ENCODE data around the gene SKI. TPM values are rescaled to one million over a fixed set of nuclear protein-coding genes. Genes with fewer than 3 reads are reported as not detected.

The SKI gene
- total RNA-seq, 1 donor from 2014 or later: 18.7 TPM

DNA sequence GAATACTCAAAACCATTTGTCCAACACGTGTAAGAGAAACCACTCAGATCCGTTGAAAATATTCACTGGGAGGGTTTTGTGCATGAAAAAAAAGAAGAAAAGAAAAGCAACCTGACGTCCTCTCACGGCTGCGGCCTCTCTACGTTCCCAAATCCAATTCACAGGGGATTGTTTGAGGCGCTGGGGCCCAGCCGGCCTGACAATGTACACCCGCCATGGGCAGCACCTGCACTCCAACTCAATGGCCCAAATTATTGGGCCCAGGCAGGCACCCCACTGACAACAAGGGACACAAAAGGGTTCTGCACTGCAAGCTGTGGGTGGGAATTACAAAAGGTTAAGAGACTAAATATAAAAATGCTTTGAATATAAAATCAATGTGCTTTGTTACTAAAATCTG, 121.7 kb downstream of the SKI start:
- no peak for DNase-seq (ENCODE audit: low read depth, low spot score)

DNA sequence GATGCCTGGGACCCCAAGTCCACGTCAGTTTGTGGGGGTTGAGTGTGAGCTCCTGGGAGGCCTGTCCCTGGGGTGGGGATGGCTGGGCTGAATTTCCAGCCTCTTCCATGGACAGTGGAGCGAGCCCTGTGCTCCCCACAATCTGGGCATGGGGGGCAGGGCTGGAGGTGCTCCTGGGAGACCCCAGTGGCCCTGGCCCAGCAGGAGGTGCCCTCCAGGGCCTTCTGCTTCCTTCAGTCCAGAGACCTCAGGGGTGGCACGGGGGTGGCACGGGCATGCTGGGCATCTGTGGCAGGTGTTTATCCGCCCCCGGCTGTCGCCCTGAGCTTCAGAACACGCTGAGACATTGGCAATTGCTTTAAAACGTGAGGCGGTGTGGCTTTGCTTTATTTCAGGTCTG, 122.4 kb downstream of the SKI start:
- DNase-seq (ENCODE audit: low read depth, low spot score): no peak

GRCh38 chr1:2350911-2351655, 123.0 kb downstream of the SKI start:
- no peak for DNase-seq (ENCODE audit: low read depth, low spot score)

DNA sequence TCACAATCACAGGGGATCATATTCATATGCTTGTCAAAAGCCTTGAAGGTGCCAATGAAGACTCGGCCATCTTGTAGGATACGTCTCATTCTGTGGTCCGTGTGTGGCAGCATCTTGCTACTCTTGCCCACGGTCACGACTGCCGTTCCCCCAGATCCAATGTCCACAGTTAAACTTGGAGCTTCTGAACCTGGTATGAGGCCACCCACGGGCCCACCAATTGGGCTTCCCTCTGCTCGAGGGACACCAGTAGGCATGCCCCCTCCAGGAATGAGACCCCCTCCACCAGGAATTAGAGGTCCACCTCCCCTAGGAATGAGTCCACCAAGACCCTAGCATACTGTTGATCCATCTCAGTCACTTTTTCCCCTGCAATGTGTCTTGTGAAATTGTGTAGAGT, 123.6 kb downstream of the SKI start:
- DNase-seq (ENCODE audit: low read depth, low spot score): no peak

GRCh38 chr1:2352341-2352896, 124.3 kb downstream of the SKI start:
- no peak for DNase-seq (ENCODE audit: low read depth, low spot score)

DNA sequence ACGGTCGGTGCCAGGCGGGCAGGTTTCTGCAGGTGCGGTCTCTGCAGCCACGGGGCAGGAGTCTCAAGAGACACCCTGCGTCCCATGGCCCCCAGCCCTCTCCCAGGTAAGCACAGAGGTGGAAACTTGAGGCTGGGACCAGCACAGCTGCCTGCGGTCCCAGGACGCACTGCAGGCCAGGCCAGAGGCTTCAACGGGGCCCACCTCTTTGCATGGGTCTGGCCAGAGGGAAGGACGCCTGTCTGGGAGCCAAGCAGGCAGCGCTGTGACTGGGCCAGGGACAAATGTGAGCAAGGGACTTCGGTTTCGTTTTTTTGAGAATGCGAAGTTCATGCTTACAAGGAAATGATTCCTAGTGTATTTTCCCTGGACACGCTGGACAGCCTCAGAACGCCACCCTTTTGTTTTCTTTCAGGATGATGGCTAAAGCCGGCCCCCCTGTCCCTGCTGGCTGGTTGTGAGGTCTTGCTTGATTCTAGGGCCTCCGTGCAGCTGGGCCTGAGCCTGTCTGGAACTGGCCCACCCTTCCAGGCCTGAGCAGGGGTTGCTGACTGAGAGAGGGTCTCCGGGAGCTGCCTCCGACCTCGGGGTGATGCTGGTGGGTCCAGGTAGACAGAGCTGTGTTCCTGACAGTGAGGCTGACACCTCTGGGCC, 124.9 kb downstream of the SKI start:
- DNase-seq (ENCODE audit: low read depth, low spot score): no peak

DNA sequence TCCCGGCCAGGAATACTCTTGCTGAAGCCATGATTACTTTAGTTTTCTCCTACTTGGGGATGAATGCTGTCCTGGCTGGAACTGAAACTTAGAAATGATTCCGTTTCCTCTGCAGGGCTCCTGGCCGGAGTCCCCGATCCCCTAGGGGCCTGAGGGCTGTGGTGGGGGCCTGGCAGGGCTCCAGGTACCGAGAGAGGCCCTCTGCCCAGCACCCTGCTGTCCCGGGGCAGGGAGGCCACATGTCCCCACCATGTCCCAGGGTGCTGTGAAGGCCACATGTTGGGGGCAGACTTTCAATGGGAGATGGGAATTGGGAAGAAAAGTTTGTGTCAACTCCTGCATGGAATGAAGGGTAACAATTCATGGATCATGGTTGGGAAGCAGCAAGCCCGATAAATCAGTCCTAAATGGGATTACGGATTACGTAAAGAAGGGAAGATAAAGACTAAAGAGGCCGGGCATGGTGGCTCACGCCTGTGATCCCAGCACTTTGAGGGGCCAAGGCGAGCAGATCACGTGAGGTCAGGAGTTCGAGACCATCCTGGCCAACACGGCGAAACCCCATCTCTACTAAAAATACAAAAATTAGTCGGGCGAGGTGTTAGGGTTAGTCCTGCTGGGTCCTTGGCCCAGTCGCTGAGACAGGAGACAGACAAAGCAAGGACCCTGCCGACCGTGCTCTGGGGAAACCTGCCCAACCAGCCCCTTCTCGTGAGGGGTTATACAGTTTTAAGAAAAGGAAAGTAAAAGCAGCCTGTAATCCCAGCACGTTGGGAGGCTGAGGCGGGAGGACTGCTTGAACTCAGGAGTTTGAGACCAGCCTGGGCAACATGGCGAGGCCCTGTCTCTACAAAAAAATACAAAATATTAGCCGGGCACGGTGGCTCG, 125.7 kb downstream of the SKI start:
- DNase-seq (ENCODE audit: low read depth, low spot score): no peak

- DNase-seq (ENCODE audit: low read depth, low spot score): no peak
These were observed 126.6 kb downstream of the SKI start for GRCh38 chr1:2354511-2355372.

DNA sequence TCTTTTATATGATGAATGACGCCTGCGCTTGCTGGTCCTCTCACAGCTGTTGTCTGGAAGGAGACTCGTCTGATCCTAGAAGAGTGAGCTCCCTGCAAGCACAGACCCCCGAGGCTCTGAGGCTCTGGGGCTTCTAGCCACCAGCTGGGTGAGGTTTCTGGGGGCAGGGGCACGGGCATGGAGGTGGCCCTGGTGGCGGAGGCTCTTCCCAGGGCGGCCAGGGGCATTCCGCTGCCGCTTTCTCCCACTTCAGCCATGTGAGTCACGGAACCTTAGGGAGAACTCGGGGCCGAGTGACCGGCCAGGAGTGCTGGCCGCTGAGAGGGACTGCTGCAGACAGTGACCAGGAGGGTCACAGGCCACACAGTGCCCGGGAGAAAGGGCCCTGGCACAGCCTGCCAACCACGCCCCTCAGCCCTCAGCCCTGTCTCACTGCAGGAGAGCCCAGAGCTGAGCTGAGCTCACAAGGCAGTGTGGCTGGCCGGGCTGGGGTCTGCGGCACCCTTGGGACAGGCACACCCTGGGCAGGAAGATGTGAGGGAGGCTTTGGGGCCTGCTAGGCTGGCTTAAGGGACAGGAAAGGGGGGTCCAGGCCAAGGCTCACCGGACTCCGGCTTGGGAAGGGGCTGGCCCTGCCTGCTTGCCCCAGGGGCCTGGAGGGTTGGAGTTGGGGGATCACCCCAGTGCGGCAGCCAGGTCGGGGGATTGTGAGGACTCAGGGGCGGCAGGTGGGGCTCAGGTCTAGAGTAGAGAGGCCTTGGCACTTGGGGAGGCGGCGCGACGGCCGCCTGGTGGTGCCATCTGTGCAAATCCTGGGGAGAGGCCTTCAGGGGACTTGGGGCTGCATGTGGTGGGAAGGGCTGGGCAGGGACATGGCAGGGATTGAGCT, 127.5 kb downstream of the SKI start:
- DNase-seq (ENCODE audit: low read depth, low spot score): no peak

DNA sequence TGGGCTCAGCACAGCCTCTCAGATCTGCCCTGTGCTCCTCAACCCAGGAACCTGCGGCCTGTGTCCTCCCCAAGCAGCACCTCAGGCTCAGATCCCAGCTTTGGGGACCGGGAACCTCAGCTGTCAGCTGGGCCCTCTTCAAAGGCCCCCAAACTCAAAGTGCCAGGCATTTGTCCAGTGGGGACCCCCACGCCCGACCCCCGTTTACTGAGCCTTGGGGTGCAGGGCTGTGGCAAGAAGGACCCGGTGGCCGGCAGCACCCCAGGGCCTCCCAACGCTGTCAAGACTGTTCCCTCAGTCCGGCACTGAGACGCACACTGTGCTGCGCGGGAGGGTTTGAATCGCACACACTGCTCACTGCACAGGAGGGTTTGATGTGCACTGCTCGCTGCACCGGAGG, 128.3 kb downstream of the SKI start:
- DNase-seq (ENCODE audit: low read depth, low spot score): no peak

- no peak for DNase-seq (ENCODE audit: low read depth, low spot score)
These were observed 129.1 kb downstream of the SKI start for GRCh38 chr1:2356911-2357845.

GRCh38 chr1:2358072-2358471, 130.0 kb downstream of the SKI start:
- DNase-seq (ENCODE audit: low read depth, low spot score): no peak

- no peak for DNase-seq (ENCODE audit: low read depth, low spot score)
These were observed 130.8 kb downstream of the SKI start for GRCh38 chr1:2358651-2359640.

Data from pulmonary artery endothelial cell (primary cell).